EL (cell line): Measurements from ENCODE around the gene SORCS1.

Experiments used
- DNase-seq: peaks from one replicate; pipeline ENCODE4 v3.0.0-alpha.2; 2016

SORCS1 gene

GRCh38 chr10:106982268-106982667 is 182.2 kb downstream of the SORCS1 start:
- no peak for DNase-seq

- no peak for DNase-seq
Measured at GRCh38 chr10:106981452-106982075, 182.9 kb downstream of the SORCS1 start.

GRCh38 chr10:106980495-106981451 is 183.7 kb downstream of the SORCS1 start:
- no peak for DNase-seq

GRCh38 chr10:106978756-106979155 is 185.8 kb downstream of the SORCS1 start:
- no peak for DNase-seq

GRCh38 chr10:106973716-106974115 is 190.8 kb downstream of the SORCS1 start:
- DNase-seq, result no peak

GRCh38 chr10:106973288-106973687 is 191.2 kb downstream of the SORCS1 start:
- DNase-seq, result no peak

- DNase-seq, result no peak
Measured at GRCh38 chr10:106972381-106972780, 192.1 kb downstream of the SORCS1 start.

GRCh38 chr10:106971411-106971831 is 193.1 kb downstream of the SORCS1 start:
- DNase-seq, result no peak

GRCh38 chr10:106967452-106967851 is 197.1 kb downstream of the SORCS1 start:
- no peak for DNase-seq

GRCh38 chr10:106960812-106961211 is 203.7 kb downstream of the SORCS1 start:
- no peak for DNase-seq

- no peak for DNase-seq
Measured at GRCh38 chr10:106959521-106959920, 205.0 kb downstream of the SORCS1 start.

GRCh38 chr10:106958589-106959361 is 205.7 kb downstream of the SORCS1 start:
- DNase-seq, result no peak

- DNase-seq, result no peak
Measured at GRCh38 chr10:106957823-106958588, 206.5 kb downstream of the SORCS1 start.

GRCh38 chr10:106956216-106956915 is 208.1 kb downstream of the SORCS1 start:
- DNase-seq, result no peak

- no peak for DNase-seq
Measured at GRCh38 chr10:106955133-106955532, 209.4 kb downstream of the SORCS1 start.

GRCh38 chr10:106952033-106952432 is 212.5 kb downstream of the SORCS1 start:
- DNase-seq, result no peak

GRCh38 chr10:106949680-106950478 is 214.6 kb downstream of the SORCS1 start:
- DNase-seq, result no peak

- DNase-seq, result no peak
Measured at GRCh38 chr10:106947643-106948042, 216.9 kb downstream of the SORCS1 start.

GRCh38 chr10:106942035-106942662 is 222.4 kb downstream of the SORCS1 start:
- no peak for DNase-seq

GRCh38 chr10:106941297-106942034 is 223.0 kb downstream of the SORCS1 start:
- DNase-seq, result no peak
